ENCODE data around the gene PRPSAP2. TPM values are rescaled to one million over a fixed set of nuclear protein-coding genes. Genes with fewer than 3 reads are reported as not detected.

The PRPSAP2 gene
- total RNA-seq, 4 donors from 2014 or later, result 19.2 to 29.1 (median 22.3) TPM

DNA sequence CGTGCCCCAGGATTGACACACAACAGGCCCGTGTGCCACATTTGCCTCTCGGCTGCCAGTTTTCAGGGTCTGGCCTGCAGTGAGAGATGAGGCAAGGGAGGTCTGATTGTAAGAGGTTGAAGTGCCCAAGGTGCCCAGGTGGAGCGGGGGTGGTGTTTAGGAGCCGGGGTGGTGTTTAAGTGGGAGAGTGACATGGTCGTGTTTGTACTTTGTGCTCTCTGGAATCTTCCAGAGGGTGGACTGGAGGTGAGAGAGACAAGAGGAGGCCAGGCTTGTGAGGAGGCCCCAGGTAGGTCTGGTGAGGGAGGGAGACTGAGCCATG lies 104.5 kb downstream of the PRPSAP2 start:
- DNase-seq (ENCODE audit: extremely low spot score), result no peak
- Histone ChIP-seq H3K4me3 (no peak overlapping the region), H3K27me3 (no peaks in the 10 kb centered on the region), H3K4me1 (peaks cover 0 to 16% (median 15%) of the 10 kb centered on the region in 4 donors), H3K9me3 (no peaks in the 10 kb centered on the region), H3K27ac (replicated peaks in 1 of 4) (no peak overlapping the region), H3K36me3 (no peaks in the 10 kb centered on the region)
- no peak for TF ChIP-seq EP300 (IDR thresholded peaks at IDR 0.05)
- TF ChIP-seq POLR2AphosphoS5 (IDR thresholded peaks at IDR 0.05), result no peak
- TF ChIP-seq, protein P1, sequence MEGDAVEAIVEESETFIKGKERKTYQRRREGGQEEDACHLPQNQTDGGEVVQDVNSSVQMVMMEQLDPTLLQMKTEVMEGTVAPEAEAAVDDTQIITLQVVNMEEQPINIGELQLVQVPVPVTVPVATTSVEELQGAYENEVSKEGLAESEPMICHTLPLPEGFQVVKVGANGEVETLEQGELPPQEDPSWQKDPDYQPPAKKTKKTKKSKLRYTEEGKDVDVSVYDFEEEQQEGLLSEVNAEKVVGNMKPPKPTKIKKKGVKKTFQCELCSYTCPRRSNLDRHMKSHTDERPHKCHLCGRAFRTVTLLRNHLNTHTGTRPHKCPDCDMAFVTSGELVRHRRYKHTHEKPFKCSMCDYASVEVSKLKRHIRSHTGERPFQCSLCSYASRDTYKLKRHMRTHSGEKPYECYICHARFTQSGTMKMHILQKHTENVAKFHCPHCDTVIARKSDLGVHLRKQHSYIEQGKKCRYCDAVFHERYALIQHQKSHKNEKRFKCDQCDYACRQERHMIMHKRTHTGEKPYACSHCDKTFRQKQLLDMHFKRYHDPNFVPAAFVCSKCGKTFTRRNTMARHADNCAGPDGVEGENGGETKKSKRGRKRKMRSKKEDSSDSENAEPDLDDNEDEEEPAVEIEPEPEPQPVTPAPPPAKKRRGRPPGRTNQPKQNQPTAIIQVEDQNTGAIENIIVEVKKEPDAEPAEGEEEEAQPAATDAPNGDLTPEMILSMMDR (IDR thresholded peaks at IDR 0.05), result no peak
- no peak for TF ChIP-seq POLR2A (IDR thresholded peaks at IDR 0.05; ENCODE audit: low read depth)
- 75% methylated on average over 6 of the region's 6 CpGs for WGBS
- intact Hi-C loops (cut with DNase I), result no loop called here

DNA sequence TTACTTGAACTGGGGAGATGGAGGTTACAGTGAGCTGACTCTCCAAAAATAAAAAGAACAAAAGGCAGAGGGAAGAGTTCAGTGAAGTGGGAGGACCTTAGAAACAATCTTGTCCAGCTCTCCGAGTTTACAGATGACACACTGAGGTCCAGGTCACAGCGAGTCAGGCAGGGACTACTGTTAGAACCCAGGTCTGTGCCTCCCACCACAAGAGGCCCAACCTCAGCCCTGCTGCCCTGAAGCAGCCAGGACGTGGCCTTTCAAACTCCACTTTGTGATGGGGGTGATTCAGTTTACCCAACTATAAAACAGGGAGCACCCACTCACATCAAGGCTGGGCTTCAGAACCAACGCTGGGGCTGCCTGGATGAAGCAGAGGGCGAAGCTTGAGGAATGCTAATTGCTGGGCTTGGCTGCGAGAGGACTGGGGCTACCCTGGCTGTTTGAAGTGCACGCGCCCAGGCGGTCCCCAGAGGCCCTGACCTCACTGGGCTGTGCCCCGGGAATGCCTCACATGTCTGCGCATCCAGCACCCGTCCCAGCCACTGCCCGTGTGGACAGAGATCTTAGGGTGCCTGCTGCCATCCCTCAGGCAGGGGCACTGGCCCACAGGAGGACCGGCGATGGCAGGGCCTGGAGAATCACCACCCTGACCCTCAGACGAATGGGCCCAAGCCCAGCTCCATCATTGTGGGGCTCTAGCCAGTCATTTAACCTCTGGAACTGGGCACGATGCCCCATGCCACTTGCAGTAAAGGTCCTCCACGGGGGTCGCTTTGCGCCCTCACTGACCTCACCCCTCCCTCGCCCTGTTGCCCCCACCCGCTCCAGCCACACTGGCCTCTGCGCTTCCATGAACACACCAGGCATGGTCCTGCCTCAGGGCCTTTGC lies 105.4 kb downstream of the PRPSAP2 start:
- H3K36me3 ChIP-seq, result no peaks in the 10 kb centered on the region
- H3K4me3 ChIP-seq, result no peak overlapping the region
- peaks cover 0 to 16% (median 15%) of the 10 kb centered on the region in 4 donors for H3K4me1 ChIP-seq
- TF ChIP-seq POLR2AphosphoS5 (IDR thresholded peaks at IDR 0.05), result no peak
- TF ChIP-seq POLR2A (IDR thresholded peaks at IDR 0.05; ENCODE audit: low read depth), result no peak
- TF ChIP-seq, protein P1 (IDR thresholded peaks at IDR 0.05), result no peak
- no peak for TF ChIP-seq EP300 (IDR thresholded peaks at IDR 0.05)
- 88% methylated on average over 23 of the region's 23 CpGs for WGBS
- intact Hi-C loops (cut with DNase I), result no loop called here
- DNase-seq (ENCODE audit: extremely low spot score), result no peak
- no peaks in the 10 kb centered on the region for H3K27me3 ChIP-seq
- no peak overlapping the region for H3K27ac ChIP-seq (replicated peaks in 1 of 4)
- no peaks in the 10 kb centered on the region for H3K9me3 ChIP-seq

DNA sequence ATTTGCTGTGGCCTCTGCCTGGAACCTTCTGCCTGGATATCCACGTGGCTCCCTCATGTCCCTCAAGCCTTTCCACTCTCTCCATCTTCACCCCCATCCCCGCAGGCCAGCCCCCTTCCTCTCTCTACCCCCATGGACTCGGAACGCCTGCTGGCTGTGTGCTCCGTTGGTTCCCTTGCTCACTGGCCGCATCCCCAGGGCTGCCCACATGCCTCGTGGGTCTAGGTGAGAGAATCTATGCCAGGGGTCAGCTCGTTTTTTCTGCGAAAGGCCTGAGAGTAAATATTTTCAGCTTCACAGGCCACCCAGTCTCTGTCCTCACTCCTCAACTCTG lies 106.1 kb downstream of the PRPSAP2 start:
- H3K9me3 ChIP-seq, result no peaks in the 10 kb centered on the region
- no peaks in the 10 kb centered on the region for H3K36me3 ChIP-seq
- no peak overlapping the region for H3K4me3 ChIP-seq
- intact Hi-C loops (cut with DNase I), result no loop called here
- H3K4me1 ChIP-seq, result peaks cover 0 to 20% (median 15%) of the 10 kb centered on the region in 4 donors
- no peak for DNase-seq (ENCODE audit: extremely low spot score)
- H3K27ac ChIP-seq (replicated peaks in 1 of 4), result no peak overlapping the region
- WGBS, result 94% methylated on average over 9 of the region's 9 CpGs
- no peaks in the 10 kb centered on the region for H3K27me3 ChIP-seq
- TF ChIP-seq POLR2AphosphoS5 (IDR thresholded peaks at IDR 0.05) (no peak), EP300 (IDR thresholded peaks at IDR 0.05) (no peak), POLR2A (IDR thresholded peaks at IDR 0.05; ENCODE audit: low read depth) (no peak)
- TF ChIP-seq, protein P1 (IDR thresholded peaks at IDR 0.05), result no peak

DNA sequence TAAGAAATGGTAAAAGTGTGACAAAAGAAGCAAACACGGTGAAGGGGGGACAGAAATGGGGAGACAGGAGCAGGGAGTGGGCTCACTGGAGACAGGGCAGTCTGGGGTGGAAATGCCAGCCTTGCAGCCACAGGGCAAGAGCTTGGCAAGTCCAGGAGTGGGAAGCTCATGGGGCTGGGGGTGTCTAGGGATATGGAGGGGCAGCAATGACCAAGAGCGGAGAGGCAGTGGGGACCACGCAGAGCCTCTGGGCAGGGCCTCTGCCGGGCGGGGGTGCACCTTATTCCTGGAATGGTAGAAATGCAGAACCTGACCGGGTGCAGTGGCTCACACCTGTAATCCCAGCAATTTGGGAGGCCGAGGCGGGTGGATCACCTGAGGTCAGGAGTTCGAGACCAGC lies 106.6 kb downstream of the PRPSAP2 start:
- peaks cover 0 to 25% (median 17%) of the 10 kb centered on the region in 4 donors for H3K4me1 ChIP-seq
- H3K9me3 ChIP-seq, result no peaks in the 10 kb centered on the region
- no peak for DNase-seq (ENCODE audit: extremely low spot score)
- H3K27me3 ChIP-seq, result no peaks in the 10 kb centered on the region
- intact Hi-C loops (cut with DNase I), result no loop called here
- no peaks in the 10 kb centered on the region for H3K36me3 ChIP-seq
- no peak overlapping the region for H3K27ac ChIP-seq (replicated peaks in 1 of 4)
- TF ChIP-seq, protein P1 (IDR thresholded peaks at IDR 0.05), result no peak
- no peak for TF ChIP-seq POLR2A (IDR thresholded peaks at IDR 0.05; ENCODE audit: low read depth)
- no peak for TF ChIP-seq POLR2AphosphoS5 (IDR thresholded peaks at IDR 0.05)
- TF ChIP-seq EP300 (IDR thresholded peaks at IDR 0.05), result no peak
- 91% methylated on average over 6 of the region's 9 CpGs for WGBS
- no peak overlapping the region for H3K4me3 ChIP-seq
